NCI-H2196 treated with DMSO at 0.1 percent for 48 hours (cell line): ENCODE measurements around the gene SMARCB1.
A peak's percentile ranks its signal among the peaks of the same experiment; 100 is the strongest.

Experiments
- DNase-seq: peaks from one replicate; lab custom pipeline; 2025; ENCODE audit not compliant: unreplicated experiment; lab: John Stamatoyannopoulos, UW

Gene SMARCB1

GRCh38 chr22:23786752-23787599 is at the start of gene SMARCB1:
Gene SMARCB1 (plus strand): TSS chr22:23786966. CDS start chr22:23787170, 204 bp downstream.
- peak; percentile 51 for DNase-seq

- DNase-seq, result no peak
These were observed 49.1 kb upstream of the SMARCB1 start for GRCh38 chr22:23737696-23738095.

DNA sequence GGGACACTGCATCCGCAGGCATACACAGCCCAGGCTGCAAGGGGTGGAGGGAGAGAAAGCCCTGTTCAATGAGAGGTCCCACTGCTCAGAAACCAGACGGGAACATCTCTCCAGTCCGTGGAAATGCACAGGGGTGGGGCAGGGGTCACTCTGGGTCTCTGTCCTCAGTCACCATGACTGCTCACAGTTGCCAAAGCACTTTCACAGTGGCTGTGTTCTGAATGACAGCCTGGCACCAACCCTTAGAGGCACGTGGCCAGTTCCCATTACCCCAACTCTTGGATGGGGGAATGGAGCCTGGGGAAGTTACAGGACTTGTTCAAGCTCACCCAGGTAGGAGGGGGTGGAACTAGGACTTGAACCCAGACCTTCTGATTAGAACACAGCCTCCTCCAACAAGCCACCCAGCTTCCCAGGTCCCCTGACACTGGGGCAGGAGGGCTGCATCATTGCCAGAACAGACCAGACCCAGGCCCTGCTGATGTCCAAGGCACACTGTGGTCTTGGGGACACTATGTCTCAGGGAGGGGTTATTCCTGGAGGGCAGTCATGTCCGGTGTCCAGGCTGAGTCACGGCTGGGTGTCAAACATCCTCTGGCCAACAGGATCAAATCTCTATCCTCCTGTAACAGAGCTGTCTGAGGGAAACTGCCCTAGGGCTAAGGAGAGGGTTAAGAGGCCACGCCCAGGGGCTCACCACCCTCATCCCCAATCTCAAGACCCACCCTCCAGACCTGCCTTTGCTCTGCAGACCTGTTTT is 44.1 kb upstream of the SMARCB1 start:
- DNase-seq, result no peak

DNA sequence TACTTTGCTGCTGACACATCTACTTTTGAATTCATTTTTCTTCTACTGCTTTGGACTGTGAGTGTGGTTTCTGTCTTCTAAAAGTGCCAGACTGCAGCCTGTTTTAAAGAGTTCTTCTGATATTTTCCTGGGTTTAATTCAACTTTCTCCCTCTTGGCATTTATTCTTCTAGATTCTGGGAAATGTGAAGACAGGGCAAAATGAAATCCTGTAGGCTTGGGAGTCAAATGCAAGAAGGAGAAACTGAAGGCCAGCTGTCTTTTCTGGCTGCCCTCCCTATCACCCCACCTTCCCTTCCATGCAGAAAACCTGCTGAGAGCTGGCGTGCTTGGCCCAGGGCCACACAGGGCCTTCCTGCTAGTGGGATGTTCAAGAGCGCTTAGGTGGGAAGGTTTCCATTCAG is 43.5 kb upstream of the SMARCB1 start:
- DNase-seq, result no peak

GRCh38 chr22:23744001-23744400 is 42.8 kb upstream of the SMARCB1 start:
- no peak for DNase-seq

DNA sequence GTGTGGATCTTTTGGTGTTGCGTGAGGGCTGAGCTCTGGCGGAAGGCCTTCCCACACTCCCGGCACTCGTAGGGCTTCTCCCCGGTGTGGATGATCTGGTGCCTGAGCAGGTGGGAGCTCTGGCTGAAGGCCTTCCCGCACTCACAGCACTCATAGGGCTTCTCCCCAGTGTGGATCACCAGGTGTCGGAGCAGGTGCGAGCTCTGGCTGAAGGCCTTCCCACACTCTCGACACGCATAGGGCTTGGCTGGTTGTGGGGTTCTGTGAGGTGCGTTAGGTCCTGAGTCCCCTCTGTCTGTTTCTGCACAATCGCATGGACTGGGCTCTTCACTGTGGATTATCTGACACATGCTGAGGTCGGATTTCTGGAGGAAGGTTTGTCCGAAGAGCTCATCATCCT is 42.3 kb upstream of the SMARCB1 start:
- DNase-seq, result no peak

DNA sequence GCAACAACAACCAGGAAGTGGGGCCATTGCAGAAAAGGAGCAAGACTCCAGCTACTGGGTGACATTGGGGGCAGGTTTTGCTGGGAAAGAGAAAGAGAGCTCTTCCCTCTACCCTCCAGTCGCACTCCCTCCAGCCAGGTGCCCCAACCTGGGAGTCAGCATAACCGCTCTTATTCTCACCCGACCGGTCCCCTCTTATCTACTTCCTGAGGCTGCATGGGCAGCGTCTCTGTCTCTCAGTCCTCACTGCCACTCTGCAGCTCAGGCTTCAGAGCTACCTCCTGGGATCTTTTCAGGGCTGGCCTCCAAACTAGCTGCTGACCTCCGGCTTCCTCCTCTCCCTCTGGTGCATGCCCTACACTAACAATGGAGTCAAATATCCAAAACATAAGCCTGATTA is 41.0 kb upstream of the SMARCB1 start:
- DNase-seq, result no peak

DNA sequence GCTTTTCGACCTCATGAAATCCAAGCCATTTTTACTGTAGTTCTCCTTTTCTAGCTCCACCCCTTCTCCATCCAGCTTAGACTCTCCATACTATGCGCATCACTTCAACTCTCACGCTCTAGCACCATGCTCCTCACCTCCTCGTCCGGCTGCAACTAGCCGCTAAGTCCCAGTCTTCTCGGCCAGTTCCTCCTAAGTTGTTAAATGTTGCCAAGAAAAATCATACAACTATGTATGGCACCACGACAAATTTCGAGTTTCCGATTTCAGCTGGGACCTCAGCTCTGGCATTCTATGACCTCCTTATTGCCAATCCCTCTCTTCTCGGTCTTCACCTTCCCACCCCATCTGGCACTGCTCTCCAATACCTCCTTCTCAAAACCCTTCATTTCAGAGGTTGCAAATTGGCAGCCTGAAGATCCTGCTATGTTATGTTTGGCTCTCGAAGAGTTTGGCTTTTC is 36.9 kb upstream of the SMARCB1 start:
- no peak for DNase-seq

GRCh38 chr22:23750367-23750713 is 36.4 kb upstream of the SMARCB1 start:
- no peak for DNase-seq

GRCh38 chr22:23750714-23751440 is 35.9 kb upstream of the SMARCB1 start, which contains the start of gene ZNF70:
Gene ZNF70 (minus strand): TSS chr22:23751112. CDS start chr22:23745140, 5,972 bp downstream.
- DNase-seq, result peak; percentile 35

DNA sequence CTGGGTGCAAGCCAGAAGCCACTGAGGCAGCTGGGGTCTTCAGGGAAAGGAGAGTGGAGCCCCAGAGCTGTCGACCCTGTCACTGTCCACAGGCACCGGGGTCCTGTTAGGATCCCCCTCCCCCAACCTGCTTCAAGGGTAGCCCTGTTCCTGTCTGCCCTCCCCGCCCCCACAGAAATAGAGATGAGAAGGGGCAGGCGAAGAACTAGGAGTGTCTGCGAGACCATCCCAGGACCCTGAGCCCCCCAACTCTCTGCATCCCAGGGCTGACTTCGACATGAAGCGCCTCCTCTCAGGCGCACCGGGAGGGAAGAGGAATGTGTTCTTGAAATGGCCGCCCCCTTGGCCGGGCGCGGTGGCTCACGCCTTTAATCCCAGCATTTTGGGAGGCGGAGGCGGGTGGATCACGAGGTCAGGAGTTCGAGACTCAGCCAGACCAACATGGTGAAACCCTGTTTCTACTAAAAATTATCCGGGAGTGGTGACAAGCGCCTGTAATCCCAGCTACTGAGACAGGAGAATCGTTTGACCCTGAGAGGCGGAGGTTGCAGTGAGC is 35.2 kb upstream of the SMARCB1 start:
- DNase-seq, result no peak

DNA sequence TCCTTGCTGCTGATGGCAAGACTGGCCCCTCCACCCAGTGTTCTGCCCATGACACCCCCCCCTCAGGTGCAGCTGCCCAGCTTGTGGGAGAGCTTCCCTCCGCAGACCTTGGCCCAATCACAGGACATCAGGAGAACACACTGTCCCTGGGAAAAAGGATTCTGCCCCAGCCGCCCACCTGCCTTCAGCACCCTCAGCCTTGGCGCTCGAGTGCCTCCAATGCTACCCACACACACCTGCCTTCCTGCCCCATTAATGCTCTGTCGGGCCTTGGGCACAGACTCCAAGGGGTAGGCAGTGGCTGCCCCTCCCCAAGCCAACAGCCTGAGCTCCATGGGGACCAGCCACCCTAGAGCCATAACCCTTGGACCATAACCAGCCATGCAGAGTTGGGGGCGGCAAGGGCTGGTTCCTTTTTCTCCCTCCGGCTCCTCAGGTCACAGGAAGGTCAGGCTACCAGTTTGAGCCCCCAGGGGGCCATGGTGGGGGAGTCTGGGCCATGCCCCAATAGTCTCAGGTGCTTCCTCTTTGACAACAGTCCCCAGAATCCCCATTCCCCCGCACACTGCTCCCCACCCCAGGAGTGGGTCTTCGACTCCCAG is 34.6 kb upstream of the SMARCB1 start:
- no peak for DNase-seq

DNA sequence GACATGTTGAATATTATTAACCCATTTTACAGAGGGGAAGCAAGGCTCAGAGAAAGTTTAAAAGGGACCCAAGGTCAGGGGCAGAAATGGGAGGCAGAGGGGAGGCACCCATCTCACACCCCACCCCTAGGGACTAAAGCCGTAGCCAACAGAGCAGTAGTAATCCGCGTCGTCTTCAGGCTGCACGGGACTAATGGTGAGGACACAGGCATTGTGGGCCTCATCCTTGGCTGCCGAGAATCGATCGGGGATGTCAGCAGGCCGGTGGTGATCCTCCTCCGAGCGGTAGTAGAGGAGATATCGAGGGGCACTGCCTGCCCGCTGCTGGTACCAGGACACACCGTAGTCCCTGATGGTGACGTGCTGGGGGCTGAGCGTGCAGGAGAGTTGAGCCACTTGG is 34.0 kb upstream of the SMARCB1 start:
- no peak for DNase-seq

DNA sequence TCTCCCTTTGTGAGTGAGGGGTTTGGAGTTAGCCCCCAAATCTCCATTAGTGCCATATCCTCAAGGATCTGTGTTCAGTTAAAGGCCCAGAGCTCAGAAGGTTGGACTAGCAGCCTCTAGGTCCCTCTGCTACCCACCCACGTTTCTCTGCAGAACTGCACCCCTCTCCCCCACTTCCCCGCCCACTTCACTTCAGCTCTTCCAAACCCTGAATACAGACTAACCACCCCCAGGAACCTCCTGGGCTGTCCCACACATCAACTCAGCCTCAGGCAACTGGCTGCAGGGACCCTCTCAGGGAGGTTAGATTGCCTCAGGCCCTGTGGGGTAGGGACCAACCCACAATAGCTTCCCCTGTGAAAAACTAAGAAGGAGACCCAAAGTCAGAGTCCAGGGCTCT is 33.4 kb upstream of the SMARCB1 start:
- DNase-seq, result no peak

- DNase-seq, result no peak
These were observed 32.4 kb upstream of the SMARCB1 start, which contains the start of gene VPREB3 for GRCh38 chr22:23754220-23754919. Gene VPREB3 (minus strand): TSS chr22:23754425. CDS start chr22:23754363, 62 bp downstream.

DNA sequence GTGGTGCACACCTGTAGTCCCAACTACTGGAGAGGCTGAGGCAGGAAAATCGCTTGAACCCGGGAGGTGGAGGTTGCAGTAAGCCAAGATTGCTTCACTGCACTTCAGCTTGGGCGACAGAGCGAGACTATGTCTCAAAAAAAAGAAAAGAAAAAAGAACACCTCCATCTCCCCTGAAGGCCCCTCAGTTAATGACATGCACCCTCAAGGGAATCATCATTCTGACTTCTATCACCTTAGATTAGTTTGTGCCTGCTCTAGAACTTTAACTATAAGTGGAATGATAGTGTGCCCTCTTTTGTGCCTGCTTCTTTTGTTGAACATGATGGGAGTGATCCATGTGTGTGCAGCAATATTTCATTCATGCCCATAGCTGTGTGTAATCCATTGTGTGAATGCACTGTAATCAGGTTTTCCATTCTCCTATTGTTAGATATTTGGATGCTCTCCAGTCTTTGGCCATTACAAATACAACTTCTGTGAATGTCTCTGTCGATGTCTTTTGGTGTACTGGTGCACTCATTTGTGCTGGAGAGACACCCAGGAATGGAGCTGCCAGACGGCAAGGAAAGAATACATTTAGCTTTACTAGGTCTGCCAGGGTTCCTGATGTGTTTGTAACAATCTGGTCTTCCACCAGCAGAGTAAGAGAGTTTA is 31.7 kb upstream of the SMARCB1 start:
- DNase-seq, result no peak

DNA sequence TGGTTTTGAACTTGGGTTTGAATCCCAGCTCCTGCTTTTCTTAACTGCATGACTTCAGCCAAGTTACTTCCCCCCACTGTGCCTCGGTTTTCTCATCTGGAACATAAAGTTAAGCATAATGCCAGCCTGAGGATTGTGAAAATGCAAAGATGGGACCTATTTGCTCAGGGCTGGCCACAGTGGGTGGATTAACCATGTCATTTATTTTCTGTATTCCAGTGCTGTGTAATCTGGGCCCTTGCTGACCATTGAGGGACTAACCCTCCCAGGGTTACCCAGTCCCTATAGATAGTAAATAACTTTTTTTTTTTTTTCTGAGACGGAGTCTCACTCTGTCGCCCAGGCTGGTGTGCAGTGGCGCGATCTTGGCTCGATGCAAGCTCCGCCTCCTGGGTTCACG is 31.1 kb upstream of the SMARCB1 start:
- DNase-seq, result no peak

DNA sequence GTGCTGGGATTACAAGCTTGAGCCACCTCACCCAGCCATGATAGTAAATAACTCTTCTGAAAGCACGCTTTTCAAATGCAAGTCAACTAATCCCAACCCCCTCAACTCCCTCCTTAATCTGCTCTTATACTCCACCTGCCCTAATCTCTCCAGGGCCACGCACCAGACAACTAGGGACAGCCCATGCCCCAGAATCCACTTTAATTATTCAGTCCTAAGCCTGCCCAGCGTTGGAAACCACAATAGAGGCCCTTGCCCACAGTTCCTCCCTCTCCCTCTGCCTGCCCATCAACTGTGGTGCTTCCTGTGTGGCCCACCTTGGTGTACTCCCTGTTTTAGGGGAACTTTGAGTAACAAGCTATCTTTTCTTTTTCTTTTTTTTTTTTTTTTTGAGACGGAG is 29.9 kb upstream of the SMARCB1 start:
- no peak for DNase-seq

- no peak for DNase-seq
These were observed 27.2 kb upstream of the SMARCB1 start for GRCh38 chr22:23759566-23759965.

DNA sequence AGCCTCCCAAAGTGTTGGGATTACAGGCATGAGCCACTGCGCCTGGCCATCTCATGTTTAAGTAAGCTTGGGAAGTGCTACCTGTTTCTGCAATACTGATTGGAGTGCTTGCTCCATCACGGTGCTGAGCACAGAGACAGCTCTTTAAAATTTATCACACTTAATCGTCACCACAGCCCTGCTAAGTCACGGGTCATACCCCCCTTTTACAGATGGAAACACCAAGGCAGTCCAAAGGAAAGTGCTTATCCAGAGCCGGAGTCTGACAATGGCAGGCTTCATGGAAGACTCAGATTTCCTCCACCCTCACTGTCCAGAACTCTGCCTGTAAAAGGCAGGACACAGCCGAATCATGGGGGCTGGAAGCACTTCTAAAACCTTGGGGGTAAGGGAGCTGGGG is 26.7 kb upstream of the SMARCB1 start:
- no peak for DNase-seq
